Choroid plexus epithelial cell (primary cell): ENCODE results near the gene CSGALNACT2.
A peak's percentile ranks its signal among the peaks of the same experiment; 100 is the strongest.

Experiments used
- DNase-seq: peaks from one replicate; pipeline ENCODE4 v3.0.0-alpha.2; 2010; ENCODE audit warnings: low read depth
- H3K4me3 ChIP-seq: 2 replicates; pipeline ENCODE4 v1.5.1; 2011; ENCODE audit warnings: low read depth, mild to moderate bottlenecking, control low read depth, low read length, moderate library complexity
- CTCF ChIP-seq: conservative IDR thresholded peaks from 2 replicates; pipeline ENCODE4 v1.5.1; 2011; ENCODE audit warnings: low read depth, mild to moderate bottlenecking, control low read depth, inconsistent platforms, low read length, moderate library complexity

The CSGALNACT2 gene

GRCh38 chr10:43188702-43189101 lies 50.5 kb downstream of the CSGALNACT2 start:
- DNase-seq, result peak; percentile 72
- TF ChIP-seq CTCF, result no peak
- H3K4me3 ChIP-seq, result no peak overlapping the region

DNA sequence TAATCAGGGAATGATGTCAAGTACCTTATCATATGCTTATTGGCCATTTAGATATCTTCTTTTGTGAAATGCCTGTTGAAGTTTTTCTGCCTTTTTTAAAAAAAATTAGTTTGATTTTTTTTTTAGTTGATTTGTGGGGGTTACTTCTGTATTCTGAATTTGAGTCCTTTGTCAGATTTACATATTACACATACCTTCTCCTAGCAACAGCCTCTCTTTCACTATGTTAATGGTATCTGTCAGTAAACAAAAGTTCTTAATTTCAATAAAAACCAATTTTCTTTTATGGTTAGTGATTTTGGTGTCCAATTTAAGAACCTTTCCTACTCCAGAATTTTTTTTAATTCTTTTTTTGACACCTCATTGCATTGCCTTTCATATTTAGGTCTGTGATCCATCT lies 52.0 kb downstream of the CSGALNACT2 start:
- H3K4me3 ChIP-seq, result no peak overlapping the region
- no peak for TF ChIP-seq CTCF
- DNase-seq, result no peak

DNA sequence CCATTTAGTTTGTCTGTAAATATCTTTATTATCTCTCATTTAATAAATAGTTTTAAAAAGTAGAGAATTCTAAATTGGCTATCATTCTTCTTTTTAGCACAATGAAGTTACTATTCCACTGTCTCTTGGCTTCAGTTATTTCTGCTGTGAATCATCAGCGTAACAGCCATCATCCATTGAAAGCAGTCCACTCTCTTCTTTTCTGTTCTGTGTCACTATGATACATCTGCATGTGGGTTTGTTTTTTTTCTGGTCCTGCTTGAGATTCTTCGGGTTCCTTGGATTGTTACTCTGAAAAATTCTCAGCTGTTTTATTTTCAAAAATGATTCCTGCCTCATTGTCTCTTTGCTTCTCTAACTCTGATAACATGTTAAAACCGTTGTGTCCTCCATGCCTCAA lies 52.5 kb downstream of the CSGALNACT2 start:
- H3K4me3 ChIP-seq, result no peak overlapping the region
- peak; percentile 19 for DNase-seq
- no peak for TF ChIP-seq CTCF

- no peak overlapping the region for H3K4me3 ChIP-seq
- no peak for DNase-seq
- no peak for TF ChIP-seq CTCF
Measured at GRCh38 chr10:43192884-43193283, 54.6 kb downstream of the CSGALNACT2 start.

- no peak for TF ChIP-seq CTCF
- no peak for DNase-seq
- H3K4me3 ChIP-seq, result no peak overlapping the region
Measured at GRCh38 chr10:43193496-43194080, 55.3 kb downstream of the CSGALNACT2 start.

- TF ChIP-seq CTCF, result no peak
- H3K4me3 ChIP-seq, result no peak overlapping the region
- no peak for DNase-seq
Measured at GRCh38 chr10:43194266-43194665, 56.0 kb downstream of the CSGALNACT2 start.

DNA sequence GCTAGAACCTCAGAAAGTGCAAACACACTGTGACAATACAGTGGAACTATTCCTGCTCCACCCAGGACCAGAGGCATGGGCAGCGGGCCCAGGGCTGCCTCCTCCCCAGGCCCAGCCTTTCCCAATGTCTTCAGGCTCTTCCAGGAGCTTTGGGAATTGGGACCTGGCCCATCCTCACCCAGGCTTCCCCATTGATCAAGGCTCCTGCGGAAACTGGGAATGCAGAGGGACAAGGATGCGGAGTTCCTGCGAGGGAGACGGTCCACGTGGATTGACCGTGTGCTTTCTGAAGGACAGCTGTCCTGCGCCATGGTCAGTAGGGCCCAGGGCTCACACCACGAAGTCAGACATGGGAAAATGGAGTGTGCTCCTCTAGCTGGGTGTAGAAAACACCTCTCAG lies 56.6 kb downstream of the CSGALNACT2 start:
- H3K4me3 ChIP-seq, result no peak overlapping the region
- DNase-seq, result no peak
- no peak for TF ChIP-seq CTCF
